Suprapubic skin (tissue), 3 donors: ENCODE results near the gene ABCD3.

Source experiments
- CTCF ChIP-seq, 2 donors: fragments of 200-600 bp in 1 of 2; fragments of 450-650 bp in 1 of 2; sonication (generic) in 1 of 2; IDR thresholded peaks; one replicate each; pipeline ENCODE4 v1.5.1; 2016 to 2019; ENCODE audit warnings: antibody characterized with exemption in 2 of 2, mild to moderate bottlenecking in 1 of 2, moderate library complexity in 1 of 2
- EP300 ChIP-seq: sonication (generic); formaldehyde crosslinking; IDR thresholded peaks from one replicate; pipeline ENCODE4 v1.6.1; 2017; ENCODE audit warnings: antibody characterized with exemption
- POLR2A ChIP-seq, 2 donors: fragments of 450-650 bp; IDR thresholded peaks; one replicate each; pipeline ENCODE4 v1.6.1; 2017; ENCODE audit warnings: antibody characterized with exemption in 2 of 2, mild to moderate bottlenecking in 2 of 2, moderate library complexity in 2 of 2

- TF ChIP-seq POLR2A (IDR thresholded peaks at IDR 0.05) (no peak), EP300 (no peak), CTCF (IDR thresholded peaks at IDR 0.05) (no peak)
Observed at GRCh38 chr1:94515296-94515947, 97.2 kb downstream of the ABCD3 start.
